Fibroblast of lung (primary cell): Measurements from ENCODE around the gene NME7.

Experiments
- EZH2 ChIP-seq: IDR thresholded peaks from 2 replicates; pipeline ENCODE4 v1.5.1; 2012; ENCODE audit warnings: low read length, control low read depth, mild to moderate bottlenecking; ENCODE audit errors: missing control alignments
- TF ChIP-seq, protein P1 (sequence below), 2 donors: IDR thresholded peaks in 1 of 2; conservative IDR thresholded peaks in 1 of 2; 1 replicate in 1 of 2; 2 replicates in 1 of 2; pipeline ENCODE4 v1.5.1; 2011 to 2012; ENCODE audit warnings: low read length in 2 of 2, control low read depth in 1 of 2, inconsistent platforms in 1 of 2, low read depth in 1 of 2, mild to moderate bottlenecking in 1 of 2

DNA sequence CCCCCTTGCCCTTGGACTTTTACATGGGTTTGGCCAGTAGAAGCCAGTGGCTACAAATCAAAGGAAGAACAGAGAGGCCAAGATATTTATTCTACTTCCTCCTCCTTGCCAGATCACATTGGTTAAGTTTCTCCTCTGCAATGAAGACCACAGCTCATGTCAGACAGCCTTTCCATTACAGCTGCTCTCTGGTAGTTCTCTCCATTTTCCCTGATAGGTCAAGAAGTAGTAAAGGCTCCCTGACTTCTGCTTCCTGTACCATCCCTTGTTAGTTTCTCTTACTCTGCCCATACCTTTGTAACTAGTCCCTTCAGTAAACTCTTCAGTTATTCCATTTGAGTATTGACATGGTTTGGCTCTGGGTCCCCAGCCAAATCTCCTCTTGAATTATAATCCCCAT, 27.8 kb downstream of the NME7 start:
- TF ChIP-seq, protein P1, sequence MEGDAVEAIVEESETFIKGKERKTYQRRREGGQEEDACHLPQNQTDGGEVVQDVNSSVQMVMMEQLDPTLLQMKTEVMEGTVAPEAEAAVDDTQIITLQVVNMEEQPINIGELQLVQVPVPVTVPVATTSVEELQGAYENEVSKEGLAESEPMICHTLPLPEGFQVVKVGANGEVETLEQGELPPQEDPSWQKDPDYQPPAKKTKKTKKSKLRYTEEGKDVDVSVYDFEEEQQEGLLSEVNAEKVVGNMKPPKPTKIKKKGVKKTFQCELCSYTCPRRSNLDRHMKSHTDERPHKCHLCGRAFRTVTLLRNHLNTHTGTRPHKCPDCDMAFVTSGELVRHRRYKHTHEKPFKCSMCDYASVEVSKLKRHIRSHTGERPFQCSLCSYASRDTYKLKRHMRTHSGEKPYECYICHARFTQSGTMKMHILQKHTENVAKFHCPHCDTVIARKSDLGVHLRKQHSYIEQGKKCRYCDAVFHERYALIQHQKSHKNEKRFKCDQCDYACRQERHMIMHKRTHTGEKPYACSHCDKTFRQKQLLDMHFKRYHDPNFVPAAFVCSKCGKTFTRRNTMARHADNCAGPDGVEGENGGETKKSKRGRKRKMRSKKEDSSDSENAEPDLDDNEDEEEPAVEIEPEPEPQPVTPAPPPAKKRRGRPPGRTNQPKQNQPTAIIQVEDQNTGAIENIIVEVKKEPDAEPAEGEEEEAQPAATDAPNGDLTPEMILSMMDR (conservative IDR thresholded peaks at IDR 0.05 in 1 of 2, IDR thresholded peaks at IDR 0.05 in 1 of 2; ENCODE audit: low read depth in 1 of 2, low read length in 2 of 2): no peak
- TF ChIP-seq EZH2: no peak
